Caco-2 (cell line): ENCODE data around the gene HNRNPU. TPM values are rescaled to one million over a fixed set of nuclear protein-coding genes. Genes with fewer than 3 reads are reported as not detected.
A peak's percentile ranks its signal among the peaks of the same experiment; 100 is the strongest.

Source experiments
- BruUV-seq: library from RNA; stranded (reverse); fragments of 400-500 nt; replicated peaks from 2 replicates; lab custom pipeline; 2021; lab: Mats Ljungman, UMichigan
- CTCF ChIA-PET: fragments of 300-600 bp; sonication (Branson Sonifier 250); formaldehyde crosslinking; loops from one replicate; lab custom pipeline; 2022; ENCODE audit warnings: antibody characterized with exemption; lab: Charles Lee
- POLR2A ChIA-PET: fragments of 300-600 bp; sonication (Branson Sonifier 250); formaldehyde crosslinking; loops from one replicate; lab custom pipeline; 2022; ENCODE audit warnings: antibody characterized with exemption; lab: Charles Lee
- DNase-seq, 2 experiments: peaks; one replicate each; pipeline versions ENCODE4 v3.0.0 to v3.0.0-alpha.2; 2020 to 2022
- H3K27me3 ChIP-seq: replicated peaks from 2 replicates; pipeline ENCODE4 v1.6.0; 2011; ENCODE audit warnings: low read length; ENCODE audit not compliant: control insufficient read depth, insufficient read depth
- H3K36me3 ChIP-seq: 2 replicates; pipeline ENCODE4 v1.5.1; 2011; ENCODE audit warnings: low read length; ENCODE audit not compliant: control insufficient read depth, insufficient read depth
- H3K4me1 ChIP-seq: fragments of 250-450 bp; sonication (Bioruptor Pico); 2 replicates; pipeline ENCODE4 v1.5.1; 2020; ENCODE audit warnings: mild to moderate bottlenecking
- H3K4me3 ChIP-seq: 2 replicates; pipeline ENCODE4 v1.5.1; 2011; ENCODE audit warnings: low read depth, mild to moderate bottlenecking, control low read depth, low read length
- H3K9me3 ChIP-seq: fragments of 250-450 bp; sonication (Bioruptor Pico); 2 replicates; pipeline ENCODE4 v1.5.1; 2020; ENCODE audit warnings: mild to moderate bottlenecking, moderate library complexity
- H3K27ac Mint-ChIP-seq: one replicate; pipeline ENCODE4 v1.8.0; 2022; ENCODE audit warnings: mixed read lengths; ENCODE audit not compliant: unreplicated experiment
- H3K27me3 Mint-ChIP-seq: one replicate; pipeline ENCODE4 v1.8.0; 2022; ENCODE audit warnings: mixed read lengths; ENCODE audit not compliant: insufficient read depth, unreplicated experiment
- H3K36me3 Mint-ChIP-seq: one replicate; pipeline ENCODE4 v1.8.0; 2022; ENCODE audit warnings: mild to moderate bottlenecking, mixed read lengths; ENCODE audit not compliant: insufficient read depth, unreplicated experiment
- H3K4me1 Mint-ChIP-seq: one replicate; pipeline ENCODE4 v1.8.0; 2022; ENCODE audit warnings: low read depth, mixed read lengths; ENCODE audit not compliant: unreplicated experiment
- H3K4me3 Mint-ChIP-seq: one replicate; pipeline ENCODE4 v1.8.0; 2022; ENCODE audit warnings: mild to moderate bottlenecking, moderate library complexity, mixed read lengths; ENCODE audit not compliant: unreplicated experiment
- H3K9me3 Mint-ChIP-seq: one replicate; pipeline ENCODE4 v1.8.0; 2022; ENCODE audit warnings: mixed read lengths; ENCODE audit not compliant: unreplicated experiment
- CTCF ChIP-seq, 2 experiments: fragments of 200-600 bp in 1 of 2; IDR thresholded peaks; 1 replicate in 1 of 2; 2 replicates in 1 of 2; pipeline versions ENCODE4 v1.5.1 to v1.8.0; 2011 to 2022; ENCODE audit warnings: antibody characterized with exemption in 1 of 2, control low read depth in 1 of 2, inconsistent platforms in 1 of 2, low read depth in 1 of 2, low read length in 1 of 2, mild to moderate bottlenecking in 1 of 2, moderate library complexity in 1 of 2; ENCODE audit not compliant: insufficient read depth in 1 of 2, severe bottlenecking in 1 of 2, unreplicated experiment in 1 of 2
- intact Hi-C: fragments of 100-400 bp; cut with micrococcal nuclease; formaldehyde crosslinking; loops from one replicate; pipeline ENCODE4 v1.10.0; 2022; ENCODE audit not compliant: unreplicated experiment
- total RNA-seq: library from RNA; stranded (reverse); gene quantifications from 2 replicates; pipeline ENCODE4 v1.2.3, GENCODE V29; 2022

The HNRNPU gene
- total RNA-seq, 1 experiment from 2014 or later, result 478 TPM

GRCh38 chr1:244863491-244864252 is 671 bp downstream of the HNRNPU start:
- peaks cover under 1% of the 10 kb centered on the region for H3K9me3 Mint-ChIP-seq
- peaks cover 4% of the 10 kb centered on the region; the same call in 1 of the 2 replicates for H3K36me3 ChIP-seq
- H3K36me3 Mint-ChIP-seq, result peaks cover 61% of the 10 kb centered on the region
- H3K4me1 ChIP-seq, result peaks cover 7% of the 10 kb centered on the region; the same call in 1 of the 2 replicates
- DNase-seq, result no peak
- H3K27me3 Mint-ChIP-seq, result no peaks in the 10 kb centered on the region
- H3K4me3 Mint-ChIP-seq, result peak overlapping the region; percentile 94
- H3K4me3 ChIP-seq, result peak overlapping the region; percentile 97
- H3K4me1 Mint-ChIP-seq, result peaks cover 14% of the 10 kb centered on the region
- TSS peak; percentile 27 for BruUV-seq
- intact Hi-C loops, result loop anchor here (1.0 to 5.0 kb wide), 6 partner anchors 28 to 179 kb away; partner anchors contain the start of gene COX20
- H3K27ac Mint-ChIP-seq, result peak overlapping the region; percentile 83
- CTCF ChIA-PET, result interaction anchor here (1.9 kb wide), 1 partner anchor 179 kb away, joined by 7 read pairs; no protein-coding TSS in a partner anchor
- no peaks in the 10 kb centered on the region for H3K27me3 ChIP-seq
- no peak for TF ChIP-seq CTCF (IDR thresholded peaks at IDR 0.05; ENCODE audit: insufficient read depth in 1 of 2, low read depth in 1 of 2, low read length in 1 of 2, severe bottlenecking in 1 of 2, unreplicated experiment in 1 of 2)
- no peaks in the 10 kb centered on the region for H3K9me3 ChIP-seq
- POLR2A ChIA-PET, result interaction anchor here (1.4 to 3.0 kb wide), 7 partner anchors 14 to 179 kb away, joined by 5 to 23 read pairs (median 8); partner anchors contain the start of gene COX20

GRCh38 chr1:244862699-244863490 is 1.4 kb downstream of the HNRNPU start:
- no peaks in the 10 kb centered on the region for H3K27me3 Mint-ChIP-seq
- peaks cover 13% of the 10 kb centered on the region for H3K4me1 Mint-ChIP-seq
- peaks cover 69% of the 10 kb centered on the region for H3K36me3 Mint-ChIP-seq
- Histone ChIP-seq H3K27me3 (no peaks in the 10 kb centered on the region), H3K4me3 (peak overlapping the region; percentile 97), H3K4me1 (peaks cover 7% of the 10 kb centered on the region; the same call in 1 of the 2 replicates), H3K9me3 (no peaks in the 10 kb centered on the region), H3K36me3 (peaks cover 4% of the 10 kb centered on the region; the same call in 1 of the 2 replicates)
- no peak for TF ChIP-seq CTCF (IDR thresholded peaks at IDR 0.05; ENCODE audit: insufficient read depth in 1 of 2, low read depth in 1 of 2, low read length in 1 of 2, severe bottlenecking in 1 of 2, unreplicated experiment in 1 of 2)
- intact Hi-C loops, result loop anchor here (1.0 to 5.0 kb wide), 3 partner anchors 28 to 107 kb away; partner anchors contain the start of gene COX20
- peak; percentile 98 for DNase-seq
- H3K27ac Mint-ChIP-seq, result peak overlapping the region; percentile 83
- ChIA-PET CTCF (interaction anchor here (0.6 kb wide), 1 partner anchor 180 kb away, joined by 4 read pairs; no protein-coding TSS in a partner anchor), POLR2A (interaction anchor here (0.6 to 3.0 kb wide), 7 partner anchors 28 to 1016 kb away, joined by 3 to 23 read pairs (median 7); partner anchors contain the start of gene COX20)
- H3K9me3 Mint-ChIP-seq, result no peaks in the 10 kb centered on the region
- no TSS peak for BruUV-seq
- H3K4me3 Mint-ChIP-seq, result peak overlapping the region; percentile 94
